Testis (tissue), 3 donors: ENCODE data around the gene PTPRD. TPM values are rescaled to one million over a fixed set of nuclear protein-coding genes. Genes with fewer than 3 reads are reported as not detected.

Experiments
- DNase-seq: peaks from one replicate; pipeline ENCODE4 v3.0.0-alpha.2; 2019
- H3K27ac ChIP-seq, 2 donors: fragments of 200-600 bp; sonication (generic); one replicate each; pipeline ENCODE4 v1.5.1; 2019
- H3K27me3 ChIP-seq: fragments of 200-600 bp; sonication (generic); one replicate; pipeline ENCODE4 v1.5.1; 2019
- H3K36me3 ChIP-seq: fragments of 200-600 bp; sonication (generic); one replicate; pipeline ENCODE4 v1.5.1; 2017; ENCODE audit warnings: low read depth; ENCODE audit errors: missing control alignments
- H3K4me1 ChIP-seq: fragments of 200-600 bp; sonication (generic); one replicate; pipeline ENCODE4 v1.5.1; 2019
- H3K4me3 ChIP-seq, 2 donors: fragments of 200-600 bp; sonication (generic); one replicate each; pipeline ENCODE4 v1.5.1; 2017 to 2019
- H3K9me3 ChIP-seq: fragments of 200-600 bp; sonication (generic); one replicate; pipeline ENCODE4 v1.5.1; 2017
- POLR2A ChIP-seq: fragments of 450-650 bp; IDR thresholded peaks from one replicate; pipeline ENCODE4 v1.6.1; 2017; ENCODE audit warnings: antibody characterized with exemption, mild to moderate bottlenecking, moderate library complexity
- WGBS, 2 donors: methylation state at CpG; one replicate each; pipeline ENCODE4 v1.1.5; 2018; 5-methylcytosine and 5-hydroxymethylcytosine counted together
- intact Hi-C: fragments of 100-400 bp; cut with DNase I; formaldehyde crosslinking; loops from one replicate; pipeline ENCODE4 v1.15.1; 2023; ENCODE audit warnings: low total_unique reads
- polyA plus RNA-seq: library from polyadenylated mRNA; stranded (reverse); fragments of 350-450 nt; fragmentation: Illumina TruSeq; extraction: RNeasy Lipid Tissue Mini Kit (QIAGEN cat#74804); gene quantifications from one replicate; pipeline ENCODE4 v1.2.3, GENCODE V29; 2014; ENCODE audit warnings: low read depth, low replicate concordance; ENCODE audit not compliant: insufficient read depth
- total RNA-seq, 2 donors: library from RNA; depleted of rRNA; stranded (reverse); fragments of >200 nt; gene quantifications; one replicate each; pipeline ENCODE4 v1.2.3, GENCODE V29; 2016
- TF ChIP-seq, protein P1 (sequence below), 3 experiments: fragments of 450-650 bp in 2 of 3; fragments of 200-600 bp in 1 of 3; sonication (generic) in 1 of 3; IDR thresholded peaks; one replicate each; pipeline ENCODE4 v1.5.1; 2016 to 2019; ENCODE audit warnings: antibody characterized with exemption in 3 of 3, mild to moderate bottlenecking in 2 of 3, moderate library complexity in 1 of 3

Gene PTPRD
- total and polyA plus RNA-seq, 3 donors from 2014 or later, result 15.4 to 33.6 (median 32.5) TPM

DNA sequence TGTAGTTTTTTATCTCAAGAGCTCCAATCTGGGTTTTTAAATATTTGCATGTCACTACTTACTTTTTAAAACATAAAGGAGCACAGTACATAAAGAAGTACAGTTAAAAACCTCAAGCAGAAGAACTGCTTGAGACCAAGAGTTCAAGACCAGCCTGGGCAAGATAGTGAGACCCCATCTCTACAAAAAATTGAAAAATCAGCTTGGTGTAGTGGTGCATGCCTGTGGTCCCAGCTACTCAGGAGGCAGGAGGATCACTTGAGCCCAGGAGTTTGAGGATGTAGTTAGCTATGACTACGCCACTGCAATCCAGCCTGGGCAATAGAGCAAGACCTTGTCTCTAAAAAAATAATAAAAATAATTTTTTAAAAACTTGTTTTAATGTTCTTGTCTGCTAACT is 1840.5 kb downstream of the PTPRD start:
- intact Hi-C loops, result no loop called here
- no peak for DNase-seq
- Histone ChIP-seq H3K4me1 (no peaks in the 10 kb centered on the region), H3K36me3 (no peaks in the 10 kb centered on the region), H3K4me3 (no peak overlapping the region), H3K27ac (no peak overlapping the region), H3K27me3 (no peaks in the 10 kb centered on the region), H3K9me3 (no peaks in the 10 kb centered on the region)
- TF ChIP-seq POLR2A, result no peak
- TF ChIP-seq, protein P1, sequence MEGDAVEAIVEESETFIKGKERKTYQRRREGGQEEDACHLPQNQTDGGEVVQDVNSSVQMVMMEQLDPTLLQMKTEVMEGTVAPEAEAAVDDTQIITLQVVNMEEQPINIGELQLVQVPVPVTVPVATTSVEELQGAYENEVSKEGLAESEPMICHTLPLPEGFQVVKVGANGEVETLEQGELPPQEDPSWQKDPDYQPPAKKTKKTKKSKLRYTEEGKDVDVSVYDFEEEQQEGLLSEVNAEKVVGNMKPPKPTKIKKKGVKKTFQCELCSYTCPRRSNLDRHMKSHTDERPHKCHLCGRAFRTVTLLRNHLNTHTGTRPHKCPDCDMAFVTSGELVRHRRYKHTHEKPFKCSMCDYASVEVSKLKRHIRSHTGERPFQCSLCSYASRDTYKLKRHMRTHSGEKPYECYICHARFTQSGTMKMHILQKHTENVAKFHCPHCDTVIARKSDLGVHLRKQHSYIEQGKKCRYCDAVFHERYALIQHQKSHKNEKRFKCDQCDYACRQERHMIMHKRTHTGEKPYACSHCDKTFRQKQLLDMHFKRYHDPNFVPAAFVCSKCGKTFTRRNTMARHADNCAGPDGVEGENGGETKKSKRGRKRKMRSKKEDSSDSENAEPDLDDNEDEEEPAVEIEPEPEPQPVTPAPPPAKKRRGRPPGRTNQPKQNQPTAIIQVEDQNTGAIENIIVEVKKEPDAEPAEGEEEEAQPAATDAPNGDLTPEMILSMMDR (IDR thresholded peaks at IDR 0.05), result no peak
- WGBS, 2 donors, result 100% methylated on average over 1 of the region's 1 CpG

DNA sequence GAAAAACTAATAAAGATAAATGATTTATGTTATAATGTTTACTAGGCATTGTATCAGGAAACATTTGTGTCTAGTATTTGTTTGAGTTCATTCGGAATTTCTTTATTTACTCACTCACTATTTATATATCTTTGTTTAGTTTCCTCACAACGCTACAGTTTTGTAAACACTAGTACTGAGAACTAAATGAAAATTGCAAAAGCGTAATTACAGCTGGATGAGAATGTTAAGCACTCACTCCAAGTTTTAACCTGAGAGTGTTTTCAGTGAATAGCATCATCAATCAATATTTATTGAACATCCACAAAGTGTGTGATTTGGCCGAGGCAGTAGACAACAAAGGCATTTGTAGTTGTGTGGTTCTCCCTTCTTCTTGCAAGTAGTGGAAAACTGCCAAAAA is 1843.6 kb downstream of the PTPRD start:
- no peaks in the 10 kb centered on the region for H3K4me1 ChIP-seq
- no peak for DNase-seq
- WGBS, 2 donors, result 85 to 87% methylated on average over 4 of the region's 4 CpGs
- intact Hi-C loops, result no loop called here
- H3K9me3 ChIP-seq, result no peaks in the 10 kb centered on the region
- H3K27ac ChIP-seq, result no peak overlapping the region
- TF ChIP-seq POLR2A, result no peak
- TF ChIP-seq, protein P1 (IDR thresholded peaks at IDR 0.05), result no peak
- H3K4me3 ChIP-seq, result no peak overlapping the region
- no peaks in the 10 kb centered on the region for H3K27me3 ChIP-seq
- H3K36me3 ChIP-seq, result no peaks in the 10 kb centered on the region

DNA sequence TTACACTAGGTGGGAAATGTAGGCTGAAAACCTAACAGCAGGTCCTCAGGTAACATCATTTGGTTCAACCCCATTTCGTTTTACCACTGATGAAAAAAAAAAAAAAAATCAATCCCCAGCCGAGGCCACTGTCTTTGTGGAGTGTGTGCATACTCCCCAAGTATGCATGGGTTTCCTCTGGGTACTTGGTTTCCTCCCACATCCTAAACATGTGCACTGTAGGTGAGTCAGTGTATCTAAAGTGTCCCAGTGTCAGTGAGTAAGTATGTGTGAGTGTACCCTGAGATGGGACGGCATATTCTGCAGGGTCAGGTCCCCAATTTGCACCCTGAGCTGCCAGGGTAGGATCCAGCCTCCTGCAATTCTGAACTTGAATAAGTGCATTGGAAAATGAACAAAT is 1846.7 kb downstream of the PTPRD start:
- TF ChIP-seq POLR2A, result no peak
- TF ChIP-seq, protein P1 (IDR thresholded peaks at IDR 0.05), result no peak
- Histone ChIP-seq H3K4me1 (no peaks in the 10 kb centered on the region), H3K27ac (no peak overlapping the region), H3K9me3 (no peaks in the 10 kb centered on the region), H3K4me3 (no peak overlapping the region), H3K27me3 (no peaks in the 10 kb centered on the region), H3K36me3 (no peaks in the 10 kb centered on the region)
- DNase-seq, result no peak
- intact Hi-C loops, result no loop called here
- WGBS, 2 donors, result 84 to 91% methylated on average over 3 of the region's 3 CpGs

DNA sequence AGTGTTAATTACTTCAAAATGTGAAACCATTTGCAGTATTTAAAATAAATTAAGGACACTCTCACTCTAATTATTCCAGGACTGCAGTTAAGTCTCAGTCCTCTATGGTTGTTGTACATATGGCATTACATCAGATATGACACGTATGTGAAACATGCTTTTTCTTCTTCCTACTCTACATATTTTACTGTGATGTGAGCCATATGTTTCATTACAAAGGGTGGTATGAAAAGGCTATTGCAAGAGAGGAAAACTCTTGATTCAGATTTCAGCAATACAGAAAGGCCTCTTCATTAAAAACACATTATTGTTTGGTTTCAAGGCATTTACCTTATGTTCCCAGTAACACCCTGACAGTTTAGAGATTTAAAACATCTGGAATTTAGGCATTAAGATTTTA is 1848.8 kb downstream of the PTPRD start:
- H3K27me3 ChIP-seq, result no peaks in the 10 kb centered on the region

More for the DNA sequence above, 1848.8 kb downstream of the PTPRD start:
- Histone ChIP-seq H3K4me1 (no peaks in the 10 kb centered on the region), H3K27ac (no peak overlapping the region), H3K9me3 (no peaks in the 10 kb centered on the region), H3K4me3 (no peak overlapping the region), H3K36me3 (no peaks in the 10 kb centered on the region)
- WGBS, 2 donors, result 91 to 97% methylated on average over 1 of the region's 1 CpG
- intact Hi-C loops, result no loop called here
- DNase-seq, result no peak
- TF ChIP-seq, protein P1 (IDR thresholded peaks at IDR 0.05), result no peak
- no peak for TF ChIP-seq POLR2A
